Activated CD4-positive, CD25-positive, alpha-beta regulatory T cell treated with anti-CD3 and anti-CD28 coated beads, Interleukin-2, amount 50 U/mL, for 16 hours (primary cell): ENCODE results near the gene NKAIN1.

Source experiments
- DNase-seq: peaks from one replicate; pipeline ENCODE4 v3.0.0-alpha.2; 2020; ENCODE audit warnings: low read depth, low spot score

The NKAIN1 gene

GRCh38 chr1:31234123-31234708, 5.5 kb downstream of the NKAIN1 start:
- no peak for DNase-seq

GRCh38 chr1:31232689-31233088, 7.0 kb downstream of the NKAIN1 start:
- DNase-seq: no peak

- no peak for DNase-seq
These were observed 7.9 kb downstream of the NKAIN1 start for GRCh38 chr1:31231802-31232201.

GRCh38 chr1:31230378-31230777, 9.3 kb downstream of the NKAIN1 start:
- DNase-seq: no peak

- no peak for DNase-seq
These were observed 10.7 kb downstream of the NKAIN1 start for GRCh38 chr1:31228986-31229385.

- DNase-seq: no peak
These were observed 11.7 kb downstream of the NKAIN1 start for GRCh38 chr1:31227891-31228568.

GRCh38 chr1:31224068-31224467, 15.6 kb downstream of the NKAIN1 start:
- no peak for DNase-seq

GRCh38 chr1:31222176-31222575, 17.5 kb downstream of the NKAIN1 start:
- DNase-seq: no peak

GRCh38 chr1:31221072-31221471, 18.6 kb downstream of the NKAIN1 start:
- DNase-seq: no peak

- no peak for DNase-seq
These were observed 20.2 kb downstream of the NKAIN1 start for GRCh38 chr1:31219489-31219888.

- DNase-seq: no peak
These were observed 21.0 kb downstream of the NKAIN1 start for GRCh38 chr1:31218705-31219104.

GRCh38 chr1:31216016-31216415, 23.7 kb downstream of the NKAIN1 start:
- no peak for DNase-seq

- DNase-seq: no peak
These were observed 24.6 kb downstream of the NKAIN1 start for GRCh38 chr1:31215065-31215570.

- DNase-seq: no peak
These were observed 25.2 kb downstream of the NKAIN1 start for GRCh38 chr1:31214316-31215064.

GRCh38 chr1:31208361-31208945, 31.2 kb downstream of the NKAIN1 start:
- DNase-seq: no peak

- no peak for DNase-seq
These were observed 32.1 kb downstream of the NKAIN1 start for GRCh38 chr1:31207569-31207968.

- no peak for DNase-seq
These were observed 32.6 kb downstream of the NKAIN1 start for GRCh38 chr1:31207046-31207445.

GRCh38 chr1:31203215-31203614, 36.5 kb downstream of the NKAIN1 start:
- no peak for DNase-seq

- DNase-seq: no peak
These were observed 37.7 kb downstream of the NKAIN1 start for GRCh38 chr1:31201931-31202360.

GRCh38 chr1:31199949-31200348, 39.7 kb downstream of the NKAIN1 start:
- no peak for DNase-seq

- no peak for DNase-seq
These were observed 40.4 kb downstream of the NKAIN1 start for GRCh38 chr1:31199236-31199790.

- no peak for DNase-seq
These were observed 41.1 kb downstream of the NKAIN1 start for GRCh38 chr1:31198600-31198999.
